GM19438 (cell line): ENCODE data around the gene LDLRAD3.
A peak's percentile ranks its signal among the peaks of the same experiment; 100 is the strongest.

Source experiments
- ATAC-seq: cut with Tn5 transposase; IDR thresholded peaks from one replicate; pipeline ENCODE4 v1.9.1; 2021; ENCODE audit warnings: low read depth; ENCODE audit not compliant: unreplicated experiment

The LDLRAD3 gene

GRCh38 chr11:36251823-36252222, 308.0 kb downstream of the LDLRAD3 start:
- ATAC-seq: no peak

GRCh38 chr11:36253238-36253637, 309.4 kb downstream of the LDLRAD3 start:
- no peak for ATAC-seq

- no peak for ATAC-seq
These were observed 310.9 kb downstream of the LDLRAD3 start for GRCh38 chr11:36254713-36255112.

- ATAC-seq: no peak
These were observed 313.5 kb downstream of the LDLRAD3 start for GRCh38 chr11:36257351-36257750.

GRCh38 chr11:36258730-36259360, 315.0 kb downstream of the LDLRAD3 start:
- ATAC-seq: no peak

GRCh38 chr11:36261094-36261493, 317.2 kb downstream of the LDLRAD3 start:
- no peak for ATAC-seq

GRCh38 chr11:36264011-36264972, 320.4 kb downstream of the LDLRAD3 start:
- no peak for ATAC-seq

- ATAC-seq: no peak
These were observed 321.1 kb downstream of the LDLRAD3 start for GRCh38 chr11:36264973-36265344.

- peak; percentile 85 for ATAC-seq
These were observed 322.1 kb downstream of the LDLRAD3 start for GRCh38 chr11:36265793-36266628.

GRCh38 chr11:36266767-36267166, 322.9 kb downstream of the LDLRAD3 start:
- no peak for ATAC-seq

- ATAC-seq: no peak
These were observed 324.6 kb downstream of the LDLRAD3 start for GRCh38 chr11:36268337-36268985.

- ATAC-seq: no peak
These were observed 326.8 kb downstream of the LDLRAD3 start for GRCh38 chr11:36270701-36271100.

- ATAC-seq: no peak
These were observed 328.0 kb downstream of the LDLRAD3 start for GRCh38 chr11:36271794-36272407.

- ATAC-seq: no peak
These were observed 329.2 kb downstream of the LDLRAD3 start for GRCh38 chr11:36273110-36273509.

GRCh38 chr11:36274414-36274813, 330.6 kb downstream of the LDLRAD3 start:
- ATAC-seq: no peak

GRCh38 chr11:36278531-36279282, 334.8 kb downstream of the LDLRAD3 start:
- ATAC-seq: no peak

- ATAC-seq: no peak
These were observed 336.7 kb downstream of the LDLRAD3 start for GRCh38 chr11:36280531-36280930.
